DMS153 treated with DMSO at 0.1 percent for 48 hours (cell line): Measurements from ENCODE around the gene RPP21.

ENCODE experiments used
- DNase-seq: peaks from one replicate; lab custom pipeline; 2025; ENCODE audit not compliant: unreplicated experiment; lab: John Stamatoyannopoulos, UW

The RPP21 gene

DNA sequence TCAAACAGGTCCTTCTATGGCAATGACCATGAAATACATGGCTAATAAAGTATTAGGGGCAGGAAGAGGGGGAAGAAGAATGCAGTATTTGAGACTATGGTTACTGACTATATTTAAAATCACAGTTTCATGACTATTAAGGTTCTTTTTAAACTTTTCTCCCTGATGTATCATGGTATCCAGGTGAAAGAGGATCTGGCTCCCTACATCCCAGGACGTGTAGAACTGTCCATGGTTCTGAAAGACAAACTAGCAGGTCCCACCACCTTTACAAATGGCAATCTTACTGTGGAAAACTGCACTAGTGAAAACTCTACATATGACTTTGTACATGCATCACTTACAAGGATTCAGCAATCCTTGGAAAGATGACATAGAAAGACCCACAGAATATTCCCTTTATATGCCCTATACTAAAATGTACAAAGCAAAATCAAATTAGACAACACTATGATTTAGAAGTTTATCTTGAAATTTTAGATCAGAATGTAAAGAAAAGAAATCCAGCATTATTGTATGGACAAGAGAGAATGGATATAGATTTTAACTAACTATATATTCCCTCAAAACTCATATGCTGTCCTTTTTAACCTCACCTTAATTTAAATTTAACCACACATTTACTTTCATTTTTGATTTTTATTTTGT is 33.5 kb downstream of the RPP21 start:
- DNase-seq = no peak

DNA sequence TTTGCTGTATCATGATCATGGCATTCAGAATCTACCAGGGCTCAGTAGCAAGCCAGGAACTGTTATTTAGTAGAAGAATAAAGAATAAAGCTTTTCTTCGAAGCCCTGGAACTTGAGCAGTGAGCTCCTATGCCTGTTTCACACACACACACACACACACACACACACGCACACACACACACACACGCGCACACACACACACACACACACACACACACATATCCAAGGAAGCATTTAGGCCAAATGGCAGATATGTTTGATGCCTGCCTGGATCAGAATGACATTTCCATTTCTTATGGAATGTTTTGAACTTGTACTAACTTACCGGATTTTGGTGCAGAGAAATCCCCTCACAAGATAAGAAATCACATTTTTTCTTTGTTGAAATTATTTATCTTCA is 35.5 kb downstream of the RPP21 start:
- DNase-seq = no peak

GRCh38 chr6:30386166-30386565 is 41.2 kb downstream of the RPP21 start:
- no peak for DNase-seq

GRCh38 chr6:30391240-30391639 is 46.3 kb downstream of the RPP21 start:
- DNase-seq = no peak

GRCh38 chr6:30394139-30394538 is 49.2 kb downstream of the RPP21 start:
- peak; percentile 37 for DNase-seq
